Effector memory CD8-positive, alpha-beta T cell (primary cell): ENCODE data around the gene RNU5D-1.

Experiments used
- ATAC-seq: fragments of 150-1000 bp; cut with Tn5 transposase; replicated peaks from 2 replicates; pipeline ENCODE4 v1.10.0; 2021; ENCODE audit warnings: mild to moderate bottlenecking, moderate library complexity
- DNase-seq, 3 experiments: peaks; one replicate each; pipeline ENCODE4 v3.0.0; 2021
- H3K27ac Mint-ChIP-seq, 2 donors: one replicate each; pipeline ENCODE4 v1.8.0; 2022; ENCODE audit warnings: mild to moderate bottlenecking in 2 of 2, mixed read lengths in 2 of 2, moderate library complexity in 2 of 2
- H3K27me3 Mint-ChIP-seq, 2 donors: one replicate each; pipeline ENCODE4 v1.8.0; 2022; ENCODE audit warnings: mixed read lengths in 2 of 2
- H3K36me3 Mint-ChIP-seq: one replicate; pipeline ENCODE4 v1.8.0; 2022; ENCODE audit warnings: mild to moderate bottlenecking, moderate library complexity, mixed read lengths; ENCODE audit not compliant: insufficient read depth
- H3K4me1 Mint-ChIP-seq, 2 donors: one replicate each; pipeline ENCODE4 v1.8.0; 2022; ENCODE audit warnings: low read depth in 2 of 2, mixed read lengths in 2 of 2
- H3K4me3 Mint-ChIP-seq, 2 donors: one replicate each; pipeline ENCODE4 v1.8.0; 2022; ENCODE audit warnings: mild to moderate bottlenecking in 2 of 2, mixed read lengths in 2 of 2, moderate library complexity in 2 of 2
- H3K9me3 Mint-ChIP-seq, 2 donors: one replicate each; pipeline ENCODE4 v1.8.0; 2022; ENCODE audit warnings: mixed read lengths in 2 of 2

Gene RNU5D-1

DNA sequence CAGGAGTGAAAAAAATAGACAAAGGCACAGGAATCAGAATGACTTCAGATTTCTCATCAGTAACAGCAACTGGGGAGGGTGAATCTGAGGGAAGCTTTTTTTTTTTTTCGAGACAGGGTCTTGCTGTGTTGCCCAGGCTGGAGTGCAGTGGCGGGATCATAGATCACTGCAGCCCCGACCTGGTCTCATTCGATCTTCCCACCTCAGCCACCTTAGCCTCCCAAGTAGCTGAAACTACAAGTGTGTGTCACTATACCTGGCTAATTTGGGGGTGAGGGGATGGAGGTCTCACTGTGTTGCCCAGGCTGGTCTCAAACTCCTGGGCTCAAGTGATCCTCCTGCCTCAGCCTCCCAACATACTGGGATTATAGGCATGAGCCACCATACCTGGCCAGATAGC lies 45.8 kb downstream of the RNU5D-1 start:
- no peak for ATAC-seq
- Mint-ChIP-seq H3K4me1 (no peaks in the 10 kb centered on the region), H3K4me3 (no peak overlapping the region), H3K27me3 (no peaks in the 10 kb centered on the region), H3K36me3 (no peaks in the 10 kb centered on the region), H3K27ac (no peak overlapping the region), H3K9me3 (no peaks in the 10 kb centered on the region)
- DNase-seq, result no peak

DNA sequence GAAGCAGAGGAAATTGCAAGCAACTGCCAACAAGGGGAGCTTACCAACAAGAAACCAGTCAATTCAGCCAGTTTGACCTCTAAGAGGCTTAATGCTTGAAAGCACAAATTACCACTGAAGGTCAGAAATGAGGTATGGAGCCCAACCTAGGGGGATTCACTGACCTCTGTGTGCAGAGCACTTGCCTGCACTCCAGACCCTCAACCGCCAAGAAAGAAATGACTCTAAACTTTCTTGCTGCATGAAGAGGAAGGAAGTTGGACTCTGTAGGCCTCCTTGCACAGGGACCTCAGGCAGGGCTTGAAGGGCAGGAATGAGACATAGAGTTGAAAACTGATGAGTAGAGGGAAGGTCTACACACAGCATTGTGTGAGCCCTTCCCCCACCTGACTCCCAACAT lies 46.4 kb downstream of the RNU5D-1 start:
- Mint-ChIP-seq H3K4me1 (no peaks in the 10 kb centered on the region), H3K4me3 (no peak overlapping the region), H3K9me3 (no peaks in the 10 kb centered on the region), H3K36me3 (no peaks in the 10 kb centered on the region), H3K27ac (no peak overlapping the region), H3K27me3 (no peaks in the 10 kb centered on the region)
- no peak for ATAC-seq
- DNase-seq, result no peak

DNA sequence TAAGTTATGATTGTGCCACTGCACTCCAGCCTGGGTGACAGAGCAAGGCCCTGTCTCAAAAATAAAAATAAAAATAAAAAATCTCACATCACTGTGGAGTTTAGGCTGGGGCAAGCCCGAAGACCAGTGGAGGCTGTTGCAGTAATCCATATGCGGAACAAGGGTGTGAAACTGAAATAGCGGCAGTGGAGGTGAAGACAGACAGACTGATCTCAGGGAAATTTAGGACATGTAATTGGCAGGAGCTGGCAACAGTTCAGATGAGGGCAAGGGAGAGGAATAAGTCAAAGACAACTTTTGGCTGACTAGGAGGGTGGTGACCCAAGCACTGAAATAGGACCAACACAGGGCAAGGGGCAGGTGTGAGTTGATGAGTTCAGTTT lies 48.1 kb downstream of the RNU5D-1 start:
- no peak for DNase-seq
- H3K36me3 Mint-ChIP-seq, result no peaks in the 10 kb centered on the region
- H3K27me3 Mint-ChIP-seq, result no peaks in the 10 kb centered on the region

DNA sequence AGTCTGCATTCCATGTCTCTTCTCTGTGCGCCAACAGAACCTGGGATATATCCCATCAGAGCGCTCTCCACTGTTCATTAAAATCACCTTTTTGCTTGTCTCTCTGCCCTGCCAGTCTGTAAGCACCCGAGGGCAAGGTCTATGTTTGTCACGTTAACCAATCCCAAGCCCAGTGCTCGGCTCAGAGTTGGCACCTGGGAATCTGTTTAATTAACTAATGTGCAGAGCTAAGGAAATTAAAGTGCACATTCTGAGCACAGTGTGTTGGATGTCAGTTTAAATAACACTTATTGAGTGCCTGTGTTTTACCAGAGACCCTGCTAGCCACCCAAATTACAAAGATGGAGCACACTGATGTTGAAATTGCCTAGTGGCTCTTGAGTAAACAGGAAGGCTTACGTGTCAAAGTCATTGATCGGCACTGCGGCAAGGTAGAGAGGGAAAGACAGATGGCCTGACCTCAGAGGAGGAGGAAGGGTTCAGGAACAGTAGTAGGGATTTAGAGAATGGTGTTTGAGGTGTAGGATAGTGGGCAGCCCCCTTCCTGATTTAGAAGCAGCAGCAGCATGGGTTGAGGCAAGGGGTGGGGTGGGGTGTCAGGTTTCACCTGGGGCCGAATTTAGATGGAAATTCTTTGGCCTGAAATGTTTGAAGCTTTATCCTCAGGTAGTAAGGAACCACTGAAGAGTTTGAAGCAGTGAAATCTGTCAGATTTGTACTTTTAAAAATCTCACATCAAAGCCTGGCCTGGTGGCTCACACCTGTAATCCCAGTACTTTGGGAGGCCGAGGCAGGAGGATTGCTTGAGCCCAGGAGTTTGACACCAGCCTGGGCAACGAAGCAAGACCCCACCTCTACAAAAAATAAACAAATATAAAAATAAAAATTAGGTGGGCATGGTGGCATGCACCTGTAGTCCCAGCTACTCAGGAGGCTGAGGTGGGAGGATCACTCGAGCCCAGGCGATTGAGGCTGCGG lies 48.8 kb downstream of the RNU5D-1 start:
- no peak overlapping the region for H3K4me3 Mint-ChIP-seq

More for the DNA sequence above, 48.1 kb downstream of the RNU5D-1 start:
- no peak overlapping the region for H3K4me3 Mint-ChIP-seq
- H3K27ac Mint-ChIP-seq, result no peak overlapping the region
- no peak for ATAC-seq
- H3K9me3 Mint-ChIP-seq, result no peaks in the 10 kb centered on the region
- H3K4me1 Mint-ChIP-seq, result no peaks in the 10 kb centered on the region

More for the DNA sequence above, 48.8 kb downstream of the RNU5D-1 start:
- Mint-ChIP-seq H3K27me3 (no peaks in the 10 kb centered on the region), H3K4me1 (no peaks in the 10 kb centered on the region), H3K27ac (no peak overlapping the region), H3K36me3 (no peaks in the 10 kb centered on the region), H3K9me3 (no peaks in the 10 kb centered on the region)
- no peak for DNase-seq
- no peak for ATAC-seq
